Measurements from ENCODE around the gene CCL14. TPM values are rescaled to one million over a fixed set of nuclear protein-coding genes. Genes with fewer than 3 reads are reported as not detected.

Gene CCL14
- total and polyA plus RNA-seq, 2 of the 13 experiments (the other 11 are each of a cell fraction or from before 2014, with no cell fraction given), result 1.1 to 1.7 TPM

DNA sequence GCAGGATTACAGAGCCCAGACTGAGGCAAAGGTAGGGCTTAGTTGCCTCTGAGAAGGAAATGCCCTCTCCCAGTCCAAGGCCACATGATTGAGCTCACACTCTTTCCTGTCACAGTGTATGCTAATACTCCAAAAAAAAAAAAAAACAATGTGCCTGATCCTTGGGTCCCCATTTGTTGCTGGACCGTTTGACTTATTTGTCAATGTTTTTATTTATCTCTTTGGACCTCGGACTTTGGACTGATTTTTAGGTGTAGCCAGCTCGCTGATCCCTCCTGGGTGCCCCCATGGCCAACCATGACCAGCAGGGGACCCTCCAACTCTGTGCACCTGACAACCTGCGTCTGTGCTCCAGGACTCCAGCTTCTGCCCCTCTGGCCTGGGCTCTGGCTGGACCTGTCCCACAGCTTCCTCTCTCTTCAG, 4.6 kb downstream of the CCL14 start (continued):
- TF ChIP-seq, protein P1, sequence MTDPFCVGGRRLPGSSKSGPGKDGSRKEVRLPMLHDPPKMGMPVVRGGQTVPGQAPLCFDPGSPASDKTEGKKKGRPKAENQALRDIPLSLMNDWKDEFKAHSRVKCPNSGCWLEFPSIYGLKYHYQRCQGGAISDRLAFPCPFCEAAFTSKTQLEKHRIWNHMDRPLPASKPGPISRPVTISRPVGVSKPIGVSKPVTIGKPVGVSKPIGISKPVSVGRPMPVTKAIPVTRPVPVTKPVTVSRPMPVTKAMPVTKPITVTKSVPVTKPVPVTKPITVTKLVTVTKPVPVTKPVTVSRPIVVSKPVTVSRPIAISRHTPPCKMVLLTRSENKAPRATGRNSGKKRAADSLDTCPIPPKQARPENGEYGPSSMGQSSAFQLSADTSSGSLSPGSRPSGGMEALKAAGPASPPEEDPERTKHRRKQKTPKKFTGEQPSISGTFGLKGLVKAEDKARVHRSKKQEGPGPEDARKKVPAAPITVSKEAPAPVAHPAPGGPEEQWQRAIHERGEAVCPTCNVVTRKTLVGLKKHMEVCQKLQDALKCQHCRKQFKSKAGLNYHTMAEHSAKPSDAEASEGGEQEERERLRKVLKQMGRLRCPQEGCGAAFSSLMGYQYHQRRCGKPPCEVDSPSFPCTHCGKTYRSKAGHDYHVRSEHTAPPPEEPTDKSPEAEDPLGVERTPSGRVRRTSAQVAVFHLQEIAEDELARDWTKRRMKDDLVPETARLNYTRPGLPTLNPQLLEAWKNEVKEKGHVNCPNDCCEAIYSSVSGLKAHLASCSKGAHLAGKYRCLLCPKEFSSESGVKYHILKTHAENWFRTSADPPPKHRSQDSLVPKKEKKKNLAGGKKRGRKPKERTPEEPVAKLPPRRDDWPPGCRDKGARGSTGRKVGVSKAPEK (CRISPR knock-in tag; IDR thresholded peaks at IDR 0.05; ENCODE audit: borderline replicate concordance), result no peak
- TF ChIP-seq GFI1 (CRISPR knock-in tag; IDR thresholded peaks at IDR 0.05; ENCODE audit: borderline replicate concordance), result no peak
- no peak for TF ChIP-seq ZNF724P (CRISPR knock-in tag; IDR thresholded peaks at IDR 0.05; ENCODE audit: borderline replicate concordance)
- TF ChIP-seq, protein P2, sequence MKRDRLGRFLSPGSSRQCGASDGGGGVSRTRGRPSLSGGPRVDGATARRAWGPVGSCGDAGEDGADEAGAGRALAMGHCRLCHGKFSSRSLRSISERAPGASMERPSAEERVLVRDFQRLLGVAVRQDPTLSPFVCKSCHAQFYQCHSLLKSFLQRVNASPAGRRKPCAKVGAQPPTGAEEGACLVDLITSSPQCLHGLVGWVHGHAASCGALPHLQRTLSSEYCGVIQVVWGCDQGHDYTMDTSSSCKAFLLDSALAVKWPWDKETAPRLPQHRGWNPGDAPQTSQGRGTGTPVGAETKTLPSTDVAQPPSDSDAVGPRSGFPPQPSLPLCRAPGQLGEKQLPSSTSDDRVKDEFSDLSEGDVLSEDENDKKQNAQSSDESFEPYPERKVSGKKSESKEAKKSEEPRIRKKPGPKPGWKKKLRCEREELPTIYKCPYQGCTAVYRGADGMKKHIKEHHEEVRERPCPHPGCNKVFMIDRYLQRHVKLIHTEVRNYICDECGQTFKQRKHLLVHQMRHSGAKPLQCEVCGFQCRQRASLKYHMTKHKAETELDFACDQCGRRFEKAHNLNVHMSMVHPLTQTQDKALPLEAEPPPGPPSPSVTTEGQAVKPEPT (CRISPR knock-in tag; IDR thresholded peaks at IDR 0.05; ENCODE audit: low read depth), result no peak
- TF ChIP-seq MTA1 (CRISPR knock-in tag; IDR thresholded peaks at IDR 0.05; ENCODE audit: borderline replicate concordance), result 0 out of 2 replicates have a peak, but pooled peaks have one; percentile 50
- TF ChIP-seq, protein P3, sequence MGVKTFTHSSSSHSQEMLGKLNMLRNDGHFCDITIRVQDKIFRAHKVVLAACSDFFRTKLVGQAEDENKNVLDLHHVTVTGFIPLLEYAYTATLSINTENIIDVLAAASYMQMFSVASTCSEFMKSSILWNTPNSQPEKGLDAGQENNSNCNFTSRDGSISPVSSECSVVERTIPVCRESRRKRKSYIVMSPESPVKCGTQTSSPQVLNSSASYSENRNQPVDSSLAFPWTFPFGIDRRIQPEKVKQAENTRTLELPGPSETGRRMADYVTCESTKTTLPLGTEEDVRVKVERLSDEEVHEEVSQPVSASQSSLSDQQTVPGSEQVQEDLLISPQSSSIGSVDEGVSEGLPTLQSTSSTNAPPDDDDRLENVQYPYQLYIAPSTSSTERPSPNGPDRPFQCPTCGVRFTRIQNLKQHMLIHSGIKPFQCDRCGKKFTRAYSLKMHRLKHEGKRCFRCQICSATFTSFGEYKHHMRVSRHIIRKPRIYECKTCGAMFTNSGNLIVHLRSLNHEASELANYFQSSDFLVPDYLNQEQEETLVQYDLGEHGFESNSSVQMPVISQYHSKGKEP (CRISPR knock-in tag; IDR thresholded peaks at IDR 0.05), result no peak
- no peak for TF ChIP-seq ZFP62 (CRISPR knock-in tag; IDR thresholded peaks at IDR 0.05)
- TF ChIP-seq, protein P4, sequence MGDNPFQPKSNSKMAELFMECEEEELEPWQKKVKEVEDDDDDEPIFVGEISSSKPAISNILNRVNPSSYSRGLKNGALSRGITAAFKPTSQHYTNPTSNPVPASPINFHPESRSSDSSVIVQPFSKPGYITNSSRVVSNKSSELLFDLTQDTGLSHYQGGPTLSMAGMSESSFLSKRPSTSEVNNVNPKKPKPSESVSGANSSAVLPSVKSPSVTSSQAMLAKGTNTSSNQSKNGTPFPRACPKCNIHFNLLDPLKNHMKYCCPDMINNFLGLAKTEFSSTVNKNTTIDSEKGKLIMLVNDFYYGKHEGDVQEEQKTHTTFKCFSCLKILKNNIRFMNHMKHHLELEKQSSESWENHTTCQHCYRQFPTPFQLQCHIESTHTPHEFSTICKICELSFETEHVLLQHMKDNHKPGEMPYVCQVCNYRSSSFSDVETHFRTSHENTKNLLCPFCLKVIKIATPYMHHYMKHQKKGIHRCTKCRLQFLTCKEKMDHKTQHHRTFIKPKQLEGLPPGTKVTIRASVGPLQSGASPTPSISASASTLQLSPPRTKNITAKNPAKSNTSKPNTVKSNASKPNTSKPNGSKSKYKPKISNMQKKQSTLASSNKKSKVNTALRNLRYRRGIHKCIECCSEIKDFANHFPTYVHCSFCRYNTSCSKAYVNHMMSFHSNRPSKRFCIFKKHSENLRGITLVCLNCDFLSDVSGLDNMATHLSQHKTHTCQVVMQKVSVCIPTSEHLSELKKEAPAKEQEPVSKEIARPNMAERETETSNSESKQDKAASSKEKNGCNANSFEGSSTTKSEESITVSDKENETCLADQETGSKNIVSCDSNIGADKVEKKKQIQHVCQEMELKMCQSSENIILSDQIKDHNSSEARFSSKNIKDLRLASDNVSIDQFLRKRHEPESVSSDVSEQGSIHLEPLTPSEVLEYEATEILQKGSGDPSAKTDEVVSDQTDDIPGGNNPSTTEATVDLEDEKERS (CRISPR knock-in tag; IDR thresholded peaks at IDR 0.05), result no peak
- TF ChIP-seq HNF4G (IDR thresholded peaks at IDR 0.05; ENCODE audit: borderline replicate concordance, low read depth, low read length), result peak; percentile 77
- 0 out of 2 replicates have a peak, but pooled peaks have one; percentile 47 for TF ChIP-seq HNF4G (CRISPR knock-in tag; IDR thresholded peaks at IDR 0.05; ENCODE audit: borderline replicate concordance, low read depth)
- TF ChIP-seq, protein P5, sequence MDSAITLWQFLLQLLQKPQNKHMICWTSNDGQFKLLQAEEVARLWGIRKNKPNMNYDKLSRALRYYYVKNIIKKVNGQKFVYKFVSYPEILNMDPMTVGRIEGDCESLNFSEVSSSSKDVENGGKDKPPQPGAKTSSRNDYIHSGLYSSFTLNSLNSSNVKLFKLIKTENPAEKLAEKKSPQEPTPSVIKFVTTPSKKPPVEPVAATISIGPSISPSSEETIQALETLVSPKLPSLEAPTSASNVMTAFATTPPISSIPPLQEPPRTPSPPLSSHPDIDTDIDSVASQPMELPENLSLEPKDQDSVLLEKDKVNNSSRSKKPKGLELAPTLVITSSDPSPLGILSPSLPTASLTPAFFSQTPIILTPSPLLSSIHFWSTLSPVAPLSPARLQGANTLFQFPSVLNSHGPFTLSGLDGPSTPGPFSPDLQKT (CRISPR knock-in tag; IDR thresholded peaks at IDR 0.05; ENCODE audit: borderline replicate concordance), result no peak
- no peak for TF ChIP-seq ZNF839 (CRISPR knock-in tag; IDR thresholded peaks at IDR 0.05; ENCODE audit: borderline replicate concordance)
- no peak for TF ChIP-seq ZNF557 (CRISPR knock-in tag; IDR thresholded peaks at IDR 0.05)
- no peak for TF ChIP-seq TBP (CRISPR knock-in tag; IDR thresholded peaks at IDR 0.05)
- TF ChIP-seq PHF5A (CRISPR knock-in tag; IDR thresholded peaks at IDR 0.05; ENCODE audit: low read depth, unreplicated experiment), result no peak
- no peak for TF ChIP-seq ZNF460 (CRISPR knock-in tag; IDR thresholded peaks at IDR 0.05; ENCODE audit: borderline replicate concordance)
- no peak for TF ChIP-seq ZNF143 (CRISPR knock-in tag; IDR thresholded peaks at IDR 0.05)
- no peak for TF ChIP-seq NR1H2 (CRISPR knock-in tag; IDR thresholded peaks at IDR 0.05; ENCODE audit: borderline replicate concordance, low read depth)
